HG03520 (cell line): Measurements from ENCODE around the gene NUP98.
"Not testable (repeated sequence)": the region's sequence is repeated elsewhere in the genome, so short reads cannot be mapped to it uniquely, and the experiment has no call there.

Experiments used
- ATAC-seq: cut with Tn5 transposase; IDR thresholded peaks from one replicate; pipeline ENCODE4 v1.9.1; 2021; ENCODE audit warnings: mild to moderate bottlenecking, moderate library complexity; ENCODE audit not compliant: unreplicated experiment

Gene NUP98

GRCh38 chr11:3645552-3645951 lies 151.8 kb downstream of the NUP98 start:
- ATAC-seq: no peak

DNA sequence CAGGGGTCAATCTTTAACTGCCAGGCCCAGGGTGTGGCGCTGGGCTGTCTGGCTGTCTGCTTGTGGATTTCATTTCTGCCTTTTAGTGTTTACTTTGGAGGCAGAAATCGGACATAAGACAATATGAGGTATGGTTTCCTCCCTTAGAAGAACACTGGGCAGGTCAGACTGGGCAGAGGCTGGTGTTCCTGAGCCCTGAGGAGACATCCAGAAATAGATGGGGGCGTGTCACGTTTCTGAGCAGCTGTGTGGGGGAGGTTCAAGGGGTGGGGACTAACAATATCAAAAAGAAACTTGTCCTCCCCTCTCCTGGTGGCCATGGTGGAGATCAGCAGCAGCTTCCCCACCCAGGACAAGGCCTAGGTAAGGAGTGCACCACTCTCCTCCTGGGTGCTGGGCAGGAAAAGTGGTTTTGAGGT lies 152.5 kb downstream of the NUP98 start, which contains the start of gene ART1:
Gene ART1, plus strand, starts transcription at position 312 of the 419 bp plus-strand sequence. CDS start 14,086 bp downstream, outside the sequence.
- no peak for ATAC-seq

DNA sequence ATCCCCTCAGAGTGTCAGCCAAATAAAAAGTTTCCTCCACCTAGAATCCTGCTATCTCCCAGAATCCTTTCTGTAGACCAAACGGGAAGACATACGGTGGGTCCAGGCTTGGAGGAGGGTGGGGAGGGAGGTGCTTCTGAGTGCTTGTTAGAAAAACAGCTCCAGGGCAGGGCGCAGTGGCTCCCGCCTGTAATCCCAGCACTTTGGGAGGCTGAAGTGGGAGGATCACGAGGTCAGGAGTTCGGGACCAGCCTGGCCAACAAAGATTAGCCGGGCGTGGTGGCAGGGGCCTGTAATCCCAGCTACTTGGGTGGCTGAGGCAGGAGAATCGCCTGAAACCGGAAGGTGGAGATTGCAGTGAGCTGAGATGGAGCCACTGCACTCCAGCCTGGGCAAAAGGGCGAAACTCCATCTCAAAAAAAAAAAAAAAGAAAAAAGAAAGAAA lies 154.2 kb downstream of the NUP98 start:
- ATAC-seq: not testable (repeated sequence)

GRCh38 chr11:3642071-3642951 lies 155.0 kb downstream of the NUP98 start:
- ATAC-seq: no peak

DNA sequence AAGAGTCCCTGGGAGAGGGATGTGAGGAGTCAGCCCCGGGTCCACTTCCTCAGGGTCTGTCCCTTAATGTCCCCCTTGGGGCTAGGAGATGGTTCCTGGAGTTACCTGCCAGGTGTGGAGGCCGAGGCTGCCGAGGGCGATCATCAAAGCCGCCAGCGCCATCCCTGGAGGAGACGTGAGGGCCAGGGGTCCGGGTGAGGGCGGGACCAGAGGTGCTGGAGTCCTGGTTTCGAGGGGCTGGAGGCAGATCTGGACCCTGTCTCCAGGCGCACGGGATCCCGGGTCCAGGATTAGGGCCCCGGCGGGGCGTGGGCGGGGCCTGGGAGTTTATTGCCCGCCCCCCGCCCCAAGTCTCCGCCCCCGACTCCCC lies 155.7 kb downstream of the NUP98 start, which contains the start of gene ART5:
Gene ART5, minus strand, starts transcription at position 292 of the 370 bp plus-strand sequence. Its CDS starts 130 bp downstream, at position 162.
- ATAC-seq: no peak

- no peak for ATAC-seq
These were observed 156.2 kb downstream of the NUP98 start for GRCh38 chr11:3641191-3641590.

- no peak for ATAC-seq
These were observed 157.5 kb downstream of the NUP98 start for GRCh38 chr11:3639841-3640240.

DNA sequence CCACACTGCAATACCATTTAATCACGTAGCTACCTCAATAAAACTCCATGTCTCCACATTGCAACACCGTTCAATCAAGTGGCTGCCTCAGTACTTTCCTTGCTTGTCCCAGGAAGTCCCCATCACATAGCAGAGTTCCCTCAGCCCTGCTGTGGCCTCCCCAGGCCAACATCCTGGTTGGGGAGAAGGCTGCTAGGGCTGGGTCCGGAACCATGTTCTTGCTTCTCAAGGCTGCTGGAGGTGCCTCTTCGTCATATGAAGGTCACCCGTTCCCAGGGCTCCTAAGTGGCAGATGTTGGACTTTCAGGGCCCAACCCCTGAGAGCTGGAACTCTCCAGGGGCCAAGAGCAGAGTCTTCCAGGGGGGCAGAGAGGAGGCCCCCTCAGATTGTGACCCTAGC lies 158.8 kb downstream of the NUP98 start:
- no peak for ATAC-seq

- ATAC-seq: no peak
These were observed 160.2 kb downstream of the NUP98 start for GRCh38 chr11:3637201-3637600.

GRCh38 chr11:3635641-3636375 lies 161.5 kb downstream of the NUP98 start:
- ATAC-seq: no peak

DNA sequence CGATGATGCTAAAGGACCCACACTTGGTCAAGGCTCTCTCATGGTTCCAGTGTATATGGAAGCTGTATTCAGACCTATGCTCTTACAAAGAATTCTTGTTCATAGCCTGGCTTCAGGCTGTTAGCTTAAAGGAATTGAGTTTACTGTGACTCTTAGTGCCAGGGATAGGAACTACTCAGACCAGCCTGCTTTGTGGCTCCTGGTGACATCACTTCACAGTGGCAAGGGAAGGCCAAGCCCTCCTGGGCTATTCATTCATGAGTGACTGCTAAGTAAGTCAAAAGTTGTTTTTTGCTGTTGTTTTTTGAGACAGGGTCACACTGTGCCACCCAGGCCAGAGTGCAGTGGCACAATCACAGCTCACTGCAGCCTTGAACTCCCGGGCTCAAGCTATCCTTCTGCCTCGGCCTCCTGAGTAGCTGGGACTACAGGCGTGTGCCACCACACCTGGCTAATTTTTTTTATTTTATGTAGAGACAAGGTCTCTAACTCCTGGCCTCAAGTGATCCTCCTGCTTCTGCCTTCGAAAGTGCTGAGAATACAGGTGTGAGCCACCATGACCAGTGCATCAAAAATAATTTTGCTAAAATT lies 165.2 kb downstream of the NUP98 start:
- no peak for ATAC-seq

DNA sequence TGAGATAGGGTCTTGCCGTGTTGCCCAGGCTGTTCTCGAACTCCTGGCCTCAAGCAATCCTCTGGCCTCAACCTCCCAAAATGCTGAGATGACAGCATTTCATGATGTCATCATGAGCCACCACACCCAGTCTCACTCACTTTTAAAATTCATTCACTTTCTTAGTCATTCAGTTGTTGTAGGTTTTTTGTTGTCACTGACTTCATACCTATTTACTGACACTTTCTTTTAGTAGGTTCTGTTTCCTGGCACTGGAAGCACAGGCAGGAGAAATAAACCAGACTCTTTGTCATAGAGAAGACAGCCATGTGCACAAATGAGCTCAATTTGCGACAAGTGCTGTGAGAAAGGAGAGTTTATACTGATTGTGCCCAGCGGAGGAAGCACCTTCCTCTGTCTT lies 166.0 kb downstream of the NUP98 start:
- no peak for ATAC-seq

DNA sequence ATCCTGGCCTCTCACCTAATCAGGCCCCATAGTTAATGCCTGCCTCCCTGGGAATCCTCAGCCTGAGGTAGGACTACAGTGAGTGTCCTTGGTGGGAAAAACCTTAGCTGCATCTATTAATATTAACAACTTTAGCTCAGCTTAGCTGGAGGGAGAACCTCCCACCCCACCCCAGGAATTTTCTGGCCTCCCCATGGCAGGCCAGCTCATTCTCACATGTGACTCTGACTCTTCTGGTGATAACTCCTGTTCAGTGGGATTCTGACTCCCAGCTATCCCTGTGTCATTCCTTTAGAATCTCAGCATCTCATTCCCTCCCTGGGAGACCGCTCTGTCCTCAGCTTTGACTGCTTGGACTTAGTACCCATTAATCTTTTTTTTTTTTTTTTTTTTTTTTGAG lies 170.1 kb downstream of the NUP98 start:
- ATAC-seq: no peak

DNA sequence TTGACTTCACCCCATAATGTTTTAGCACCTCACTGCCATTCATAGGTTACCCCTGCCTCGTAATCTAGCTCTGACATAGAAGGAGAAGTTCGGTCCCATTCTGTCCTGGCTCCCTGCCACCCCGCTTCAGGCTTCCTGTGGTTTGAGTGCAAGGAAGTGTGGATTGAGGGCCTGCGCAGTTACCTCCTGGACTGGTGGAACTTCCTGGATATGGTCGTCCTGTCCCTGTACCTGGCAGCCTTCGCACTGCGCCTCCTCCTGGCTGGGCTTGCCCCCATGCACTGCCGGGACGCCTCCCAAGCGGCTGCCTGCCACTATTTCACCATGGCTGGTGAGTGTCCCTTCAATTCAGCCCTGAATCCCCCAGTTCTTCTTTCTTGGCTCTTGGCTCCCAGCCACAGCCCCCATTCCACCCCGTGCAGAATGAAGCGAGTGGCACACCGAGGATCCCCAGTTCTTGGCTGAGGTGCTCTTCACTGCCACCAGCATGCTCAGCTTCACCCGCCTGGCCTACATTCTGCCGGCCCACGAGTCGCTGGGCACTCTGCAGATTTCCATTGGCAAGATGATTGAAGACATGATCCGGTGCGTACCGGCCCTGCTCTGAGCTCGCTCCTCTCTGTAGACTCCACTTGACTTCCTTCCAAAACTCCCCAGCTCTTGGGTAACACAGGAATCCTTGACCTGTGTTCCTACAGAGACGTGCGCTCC lies 170.9 kb downstream of the NUP98 start:
- no peak for ATAC-seq
